Stimulated activated CD8-positive, alpha-beta memory T cell treated with anti-CD3 and anti-CD28 coated beads, Interleukin-7, amount 100 ng/mL, for 4 hours (primary cell): ENCODE results near the gene ADCY6.
A peak's percentile ranks its signal among the peaks of the same experiment; 100 is the strongest.
"Not testable (repeated sequence)": the region's sequence is repeated elsewhere in the genome, so short reads cannot be mapped to it uniquely, and the experiment has no call there.

Experiments used
- DNase-seq, 2 donors: peaks; one replicate each; pipeline ENCODE4 v3.0.0-alpha.2; 2020; ENCODE audit warnings: low read depth in 2 of 2

The ADCY6 gene

GRCh38 chr12:48750769-48751356 is 38.0 kb downstream of the ADCY6 start:
- DNase-seq = no peak

- DNase-seq = no peak
Observed at GRCh38 chr12:48750215-48750614, 38.7 kb downstream of the ADCY6 start.

GRCh38 chr12:48744251-48745008 is 44.5 kb downstream of the ADCY6 start:
- no peak for DNase-seq

GRCh38 chr12:48739618-48740269 is 49.1 kb downstream of the ADCY6 start:
- no peak for DNase-seq

GRCh38 chr12:48736456-48736855 is 52.4 kb downstream of the ADCY6 start:
- no peak for DNase-seq

GRCh38 chr12:48728807-48729206 is 60.1 kb downstream of the ADCY6 start:
- no peak for DNase-seq

GRCh38 chr12:48720737-48721136 is 68.2 kb downstream of the ADCY6 start:
- DNase-seq = not testable (repeated sequence)

GRCh38 chr12:48720171-48720570 is 68.7 kb downstream of the ADCY6 start:
- not testable (repeated sequence) for DNase-seq

GRCh38 chr12:48719002-48719401 is 69.9 kb downstream of the ADCY6 start:
- DNase-seq = not testable (repeated sequence)

GRCh38 chr12:48717252-48717695 is 71.6 kb downstream of the ADCY6 start:
- no peak for DNase-seq

- DNase-seq = peak; percentile 99 to 100
Observed at GRCh38 chr12:48716493-48717251, 72.2 kb downstream of the ADCY6 start, which contains the start of gene CCNT1. Gene CCNT1, minus strand, starts transcription at chr12:48716707. Its CDS starts 32 bp downstream, at chr12:48716675.
